GM12878 (cell line): ENCODE data around the gene HEYL. TPM values are rescaled to one million over a fixed set of nuclear protein-coding genes. Genes with fewer than 3 reads are reported as not detected.

Source experiments
- ATAC-seq: fragments of 200-7000 bp; cut with Tn5 transposase; 3 replicates; pipeline ENCODE4 v1.9.1; 2020; ENCODE audit warnings: mild to moderate bottlenecking, moderate library complexity
- BruUV-seq: library from RNA; stranded (reverse); fragments of 400-500 nt; replicated peaks from 2 replicates; lab custom pipeline; 2021; lab: Mats Ljungman, UMichigan
- CTCF ChIA-PET: fragments of 300-600 bp; sonication (Branson Sonifier 250); formaldehyde crosslinking; extraction: SDS; loops from one replicate; lab custom pipeline; 2021; ENCODE audit warnings: inconsistent platforms; lab: Yijun Ruan, JAX
- POLR2A ChIA-PET: fragments of 350-600 bp; formaldehyde crosslinking; extraction: SDS; loops from one replicate; lab custom pipeline; 2021; ENCODE audit warnings: inconsistent platforms; lab: Charles Lee
- RAD21 ChIA-PET: fragments of 300-600 bp; sonication (Branson Sonifier 250); formaldehyde crosslinking; loops from one replicate; lab custom pipeline; 2023; ENCODE audit warnings: antibody characterized with exemption; ENCODE audit not compliant: unreplicated experiment; lab: Charles Lee
- SMC1A ChIA-PET: fragments of 300-600 bp; sonication (Branson Sonifier 250); formaldehyde crosslinking; loops from one replicate; lab custom pipeline; 2023; ENCODE audit not compliant: unreplicated experiment, uncharacterized antibody; lab: Charles Lee
- DNase-seq: peaks from one replicate; pipeline ENCODE4 v3.0.0-alpha.2; 2011; ENCODE audit warnings: low read depth, low spot score
- FAIRE-seq: peaks from 3 replicates; lab custom pipeline; 2011; peaks lifted over from hg19 to GRCh38; lab: Jason Lieb, UNC
- H2AFZ ChIP-seq: 2 replicates; pipeline ENCODE4 v1.6.0; 2011; ENCODE audit warnings: low read depth, low read length, control low read depth; ENCODE audit not compliant: control insufficient read depth
- H3K27ac ChIP-seq: 2 replicates; pipeline ENCODE4 v1.5.1; 2011; ENCODE audit warnings: control low read depth; ENCODE audit not compliant: control insufficient read depth, insufficient read depth
- H3K27me3 ChIP-seq, 2 experiments: replicated peaks in 1 of 2; 2 replicates each; pipeline versions ENCODE4 v1.6.0 to v1.6.1; 2011; ENCODE audit warnings: low read length in 1 of 2; ENCODE audit not compliant: control insufficient read depth in 2 of 2, insufficient read depth in 2 of 2
- H3K36me3 ChIP-seq, 2 experiments: 2 replicates each; pipeline ENCODE4 v1.5.1; 2011; ENCODE audit warnings: low read length in 1 of 2; ENCODE audit not compliant: control insufficient read depth in 2 of 2, insufficient read depth in 2 of 2
- H3K4me1 ChIP-seq: 2 replicates; pipeline ENCODE4 v1.6.1; 2011; ENCODE audit warnings: mild to moderate bottlenecking, low read length, moderate library complexity, mixed read lengths; ENCODE audit not compliant: control insufficient read depth, insufficient read depth
- H3K4me2 ChIP-seq: 2 replicates; pipeline ENCODE4 v1.6.0; 2011; ENCODE audit warnings: control low read depth; ENCODE audit not compliant: control insufficient read depth, insufficient read depth
- H3K4me3 ChIP-seq: fragments of 200-600 bp; sonication (generic); 2 replicates; pipeline ENCODE4 v1.5.1; 2016
- H3K79me2 ChIP-seq: 2 replicates; pipeline ENCODE4 v1.6.0; 2011; ENCODE audit warnings: low read length; ENCODE audit not compliant: control insufficient read depth, insufficient read depth
- H3K9ac ChIP-seq: 2 replicates; pipeline ENCODE4 v1.8.0; 2011; ENCODE audit warnings: low read length, control low read depth, mixed read lengths; ENCODE audit not compliant: control insufficient read depth, insufficient read depth
- H3K9me3 ChIP-seq: replicated peaks from 3 replicates; pipeline ENCODE4 v1.5.1; 2011; ENCODE audit warnings: mild to moderate bottlenecking, low read length; ENCODE audit not compliant: control insufficient read depth, insufficient read depth
- H4K20me1 ChIP-seq: 2 replicates; pipeline ENCODE4 v1.6.0; 2011; ENCODE audit not compliant: control insufficient read depth, insufficient read depth
- ASH2L ChIP-seq: fragments of 300-600, 200-600 bp; sonication (generic); IDR thresholded peaks from 2 replicates; pipeline ENCODE4 v1.6.1; 2017; ENCODE audit warnings: low read depth, mild to moderate bottlenecking, borderline replicate concordance
- BRCA1 ChIP-seq: IDR thresholded peaks from 2 replicates; pipeline ENCODE4 v1.6.1; 2011; ENCODE audit warnings: low read depth, low read length, improper control_type of control experiment
- GABPA ChIP-seq: IDR thresholded peaks from 2 replicates; pipeline ENCODE4 v1.6.1; 2014; ENCODE audit warnings: antibody characterized with exemption, low read depth, mild to moderate bottlenecking, inconsistent platforms
- MTA3 ChIP-seq: IDR thresholded peaks from 2 replicates; pipeline ENCODE4 v1.6.1; 2012; ENCODE audit warnings: low read length, inconsistent platforms, borderline replicate concordance
- MYB ChIP-seq: fragments of 150-350 bp; IDR thresholded peaks from 2 replicates; pipeline ENCODE4 v1.6.1; 2014; ENCODE audit warnings: mild to moderate bottlenecking, low read depth, low read length, borderline replicate concordance
- NBN ChIP-seq: fragments of 450-650 bp; IDR thresholded peaks from 2 replicates; pipeline ENCODE4 v1.6.1; 2016
- PAX8 ChIP-seq: fragments of 450-650 bp; IDR thresholded peaks from 2 replicates; pipeline ENCODE4 v1.6.1; 2017; ENCODE audit warnings: mild to moderate bottlenecking, moderate library complexity
- SMAD5 ChIP-seq: IDR thresholded peaks from 2 replicates; pipeline ENCODE4 v1.6.1; 2016; ENCODE audit warnings: antibody characterized with exemption, low read depth
- TARDBP ChIP-seq: IDR thresholded peaks from 2 replicates; pipeline ENCODE4 v1.6.1; 2016; ENCODE audit warnings: borderline replicate concordance
- TCF7 ChIP-seq: IDR thresholded peaks from 2 replicates; pipeline ENCODE4 v1.6.1; 2014; ENCODE audit warnings: antibody characterized with exemption, borderline replicate concordance
- ZNF592 ChIP-seq: fragments of 450-650 bp; IDR thresholded peaks from 2 replicates; pipeline ENCODE4 v1.6.1; 2017; ENCODE audit warnings: mild to moderate bottlenecking, moderate library complexity
- WGBS: methylation state at CpG from one replicate; pipeline ENCODE4 v1.1.6; 2016; ENCODE audit warnings: low lambda C conversion rate; ENCODE audit not compliant: insufficient replicate concordance, insufficient coverage; ENCODE audit errors: missing lambda C conversion rate; 5-methylcytosine and 5-hydroxymethylcytosine counted together
- in situ Hi-C: fragments of 300-500 bp; cut with MboI; formaldehyde crosslinking; loops from 9 replicates; pipeline ENCODE4 v1.14.3; 2018; ENCODE audit warnings: mixed read lengths
- intact Hi-C: fragments of 100-400 bp; cut with micrococcal nuclease; formaldehyde crosslinking; loops from one replicate; pipeline ENCODE4 v1.14.2; 2022; ENCODE audit not compliant: unreplicated experiment
- polyA plus RNA-seq, 11 experiments: library from polyadenylated mRNA; depleted of rRNA in 4 of 11; unstranded in 6 of 11; stranded (reverse) in 5 of 11; fragments of >200 nt; fragmentation: Nextera tagmentation in 4 of 11; fragmentation: Illumina TruSeq in 1 of 11; extraction: Ambion mirVana in 4 of 11; extraction: Trizol in 1 of 11; gene quantifications; 1 replicate in 1 of 11; 2 replicates in 10 of 11; pipeline versions ENCODE4 v1.2.1 to v1.2.3, GENCODE V29; 2011 to 2016; ENCODE audit warnings: inconsistent platforms in 2 of 11, missing spikeins in 2 of 11, low read depth in 1 of 11
- total RNA-seq, 4 experiments: library from RNA; depleted of rRNA in 3 of 4; stranded (reverse); fragments of >200 nt in 3 of 4; fragmentation: Illumina TruSeq in 1 of 4; extraction: Trizol in 1 of 4; gene quantifications; 2 replicates each; pipeline versions ENCODE4 v1.2.1 to v1.2.3, GENCODE V29; 2013 to 2021
- TF ChIP-seq, protein P1 (sequence below): fragments of 150-350 bp; IDR thresholded peaks from 2 replicates; pipeline ENCODE4 v1.6.1; 2016; ENCODE audit warnings: low read depth, low read length
- TF ChIP-seq, protein P2 (sequence below): fragments of 450-650 bp; IDR thresholded peaks from 2 replicates; pipeline ENCODE4 v1.6.1; 2016; ENCODE audit warnings: mild to moderate bottlenecking
- TF ChIP-seq, protein P3 (sequence below): IDR thresholded peaks from 2 replicates; pipeline ENCODE4 v1.6.1; 2012; ENCODE audit warnings: low read depth, low read length, improper control_type of control experiment

Gene HEYL
- total and polyA plus RNA-seq, 10 of the 15 experiments (the other 5 are each of a cell fraction or from before 2014, with no cell fraction given) = under 0.01 to 0.04 TPM; not detected in 8

GRCh38 chr1:39653546-39654031, 14.1 kb upstream of the HEYL start (continued):
- TF ChIP-seq BRCA1 = no peak

- in situ Hi-C loops = no loop called here
- Histone ChIP-seq H3K27ac (no peak overlapping the region), H4K20me1 (no peaks in the 10 kb centered on the region), H3K79me2 (no peaks in the 10 kb centered on the region), H3K4me3 (no peak overlapping the region), H3K36me3 (no peaks in the 10 kb centered on the region), H2AFZ (no peak overlapping the region), H3K4me2 (no peak overlapping the region), H3K27me3 (no peaks in the 10 kb centered on the region; a peak in 1 of 4 replicates), H3K9me3 (no peaks in the 10 kb centered on the region), H3K4me1 (no peaks in the 10 kb centered on the region), H3K9ac (no peak overlapping the region)
- intact Hi-C loops = loop anchor here (5.0 to 10.0 kb wide), 2 partner anchors 70 to 548 kb away; no protein-coding TSS in a partner anchor
- SMC1A ChIA-PET = interaction anchor here (1.1 to 4.7 kb wide), 2 partner anchors 9 to 48 kb away, joined by 3 to 35 read pairs; no protein-coding TSS in a partner anchor
- WGBS = 21% methylated on average over 2 of the region's 2 CpGs
- no peak for FAIRE-seq
- no TSS peak for BruUV-seq
- CTCF ChIA-PET = interaction anchor here (1.4 to 11.1 kb wide), 4 partner anchors 18 to 146 kb away, joined by 3 to 312 read pairs (median 124); partner anchors contain the start of gene NT5C1A
- no peak for DNase-seq
- POLR2A ChIA-PET = no interaction called here
- RAD21 ChIA-PET = interaction anchor here (1.5 to 3.0 kb wide), 2 partner anchors 42 to 45 kb away, joined by 4 to 34 read pairs; no protein-coding TSS in a partner anchor
- no peak for ATAC-seq
- TF ChIP-seq, protein P1, sequence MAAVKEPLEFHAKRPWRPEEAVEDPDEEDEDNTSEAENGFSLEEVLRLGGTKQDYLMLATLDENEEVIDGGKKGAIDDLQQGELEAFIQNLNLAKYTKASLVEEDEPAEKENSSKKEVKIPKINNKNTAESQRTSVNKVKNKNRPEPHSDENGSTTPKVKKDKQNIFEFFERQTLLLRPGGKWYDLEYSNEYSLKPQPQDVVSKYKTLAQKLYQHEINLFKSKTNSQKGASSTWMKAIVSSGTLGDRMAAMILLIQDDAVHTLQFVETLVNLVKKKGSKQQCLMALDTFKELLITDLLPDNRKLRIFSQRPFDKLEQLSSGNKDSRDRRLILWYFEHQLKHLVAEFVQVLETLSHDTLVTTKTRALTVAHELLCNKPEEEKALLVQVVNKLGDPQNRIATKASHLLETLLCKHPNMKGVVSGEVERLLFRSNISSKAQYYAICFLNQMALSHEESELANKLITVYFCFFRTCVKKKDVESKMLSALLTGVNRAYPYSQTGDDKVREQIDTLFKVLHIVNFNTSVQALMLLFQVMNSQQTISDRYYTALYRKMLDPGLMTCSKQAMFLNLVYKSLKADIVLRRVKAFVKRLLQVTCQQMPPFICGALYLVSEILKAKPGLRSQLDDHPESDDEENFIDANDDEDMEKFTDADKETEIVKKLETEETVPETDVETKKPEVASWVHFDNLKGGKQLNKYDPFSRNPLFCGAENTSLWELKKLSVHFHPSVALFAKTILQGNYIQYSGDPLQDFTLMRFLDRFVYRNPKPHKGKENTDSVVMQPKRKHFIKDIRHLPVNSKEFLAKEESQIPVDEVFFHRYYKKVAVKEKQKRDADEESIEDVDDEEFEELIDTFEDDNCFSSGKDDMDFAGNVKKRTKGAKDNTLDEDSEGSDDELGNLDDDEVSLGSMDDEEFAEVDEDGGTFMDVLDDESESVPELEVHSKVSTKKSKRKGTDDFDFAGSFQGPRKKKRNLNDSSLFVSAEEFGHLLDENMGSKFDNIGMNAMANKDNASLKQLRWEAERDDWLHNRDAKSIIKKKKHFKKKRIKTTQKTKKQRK = no peak
- TF ChIP-seq, protein P2, sequence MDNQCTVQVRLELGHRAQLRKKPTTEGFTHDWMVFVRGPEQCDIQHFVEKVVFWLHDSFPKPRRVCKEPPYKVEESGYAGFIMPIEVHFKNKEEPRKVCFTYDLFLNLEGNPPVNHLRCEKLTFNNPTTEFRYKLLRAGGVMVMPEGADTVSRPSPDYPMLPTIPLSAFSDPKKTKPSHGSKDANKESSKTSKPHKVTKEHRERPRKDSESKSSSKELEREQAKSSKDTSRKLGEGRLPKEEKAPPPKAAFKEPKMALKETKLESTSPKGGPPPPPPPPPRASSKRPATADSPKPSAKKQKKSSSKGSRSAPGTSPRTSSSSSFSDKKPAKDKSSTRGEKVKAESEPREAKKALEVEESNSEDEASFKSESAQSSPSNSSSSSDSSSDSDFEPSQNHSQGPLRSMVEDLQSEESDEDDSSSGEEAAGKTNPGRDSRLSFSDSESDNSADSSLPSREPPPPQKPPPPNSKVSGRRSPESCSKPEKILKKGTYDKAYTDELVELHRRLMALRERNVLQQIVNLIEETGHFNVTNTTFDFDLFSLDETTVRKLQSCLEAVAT = no peak
- no peak for TF ChIP-seq SMAD5
- no peak for TF ChIP-seq ZNF592
- no peak for TF ChIP-seq MTA3
- no peak for TF ChIP-seq PAX8
- TF ChIP-seq GABPA = no peak
- no peak for TF ChIP-seq TCF7
- TF ChIP-seq ASH2L = no peak
- TF ChIP-seq, protein P3, sequence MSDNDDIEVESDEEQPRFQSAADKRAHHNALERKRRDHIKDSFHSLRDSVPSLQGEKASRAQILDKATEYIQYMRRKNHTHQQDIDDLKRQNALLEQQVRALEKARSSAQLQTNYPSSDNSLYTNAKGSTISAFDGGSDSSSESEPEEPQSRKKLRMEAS = no peak
- TF ChIP-seq NBN = no peak
- TF ChIP-seq TARDBP = no peak
- no peak for TF ChIP-seq MYB
Observed at GRCh38 chr1:39652554-39652953, 13.1 kb upstream of the HEYL start.
